ENCODE data around the gene PER3.
A peak's percentile ranks its signal among the peaks of the same experiment; 100 is the strongest.

PER3 gene

GRCh38 chr1:7783826-7784491, at the start of gene PER3:
PER3 (plus strand) TSS chr1:7784291; CDS start chr1:7784878, 587 bp downstream.
- DNase-seq: peak; percentile 71 to 100 (median 96)

- DNase-seq: no peak
Observed at GRCh38 chr1:7738044-7738443, 46.0 kb upstream of the PER3 start.

GRCh38 chr1:7743346-7743745, 40.7 kb upstream of the PER3 start:
- DNase-seq: no peak

- no peak for DNase-seq
Observed at GRCh38 chr1:7744882-7745281, 39.2 kb upstream of the PER3 start.

- DNase-seq: no peak
Observed at GRCh38 chr1:7745783-7746182, 38.3 kb upstream of the PER3 start.

- no peak for DNase-seq
Observed at GRCh38 chr1:7747605-7748004, 36.5 kb upstream of the PER3 start.

GRCh38 chr1:7749126-7749525, 35.0 kb upstream of the PER3 start:
- no peak for DNase-seq

- DNase-seq: no peak
Observed at GRCh38 chr1:7751174-7751573, 32.9 kb upstream of the PER3 start.

- peak in 10 of 14 donors; percentile 6 to 60 (median 38) for DNase-seq
Observed at GRCh38 chr1:7752512-7753417, 31.3 kb upstream of the PER3 start.

GRCh38 chr1:7753641-7754040, 30.4 kb upstream of the PER3 start:
- no peak for DNase-seq

GRCh38 chr1:7754234-7754633, 29.9 kb upstream of the PER3 start:
- DNase-seq: no peak

GRCh38 chr1:7755448-7755847, 28.6 kb upstream of the PER3 start:
- no peak for DNase-seq

- no peak for DNase-seq
Observed at GRCh38 chr1:7760245-7760644, 23.8 kb upstream of the PER3 start.

- DNase-seq: no peak
Observed at GRCh38 chr1:7761103-7761502, 23.0 kb upstream of the PER3 start.

GRCh38 chr1:7767176-7767575, 16.9 kb upstream of the PER3 start:
- no peak for DNase-seq

GRCh38 chr1:7768583-7768982, 15.5 kb upstream of the PER3 start:
- no peak for DNase-seq

- DNase-seq: no peak
Observed at GRCh38 chr1:7769673-7770412, 14.2 kb upstream of the PER3 start.

GRCh38 chr1:7770669-7770996, 13.5 kb upstream of the PER3 start:
- DNase-seq: no peak

- DNase-seq: peak in 13 of 14 donors; percentile 38 to 92 (median 82)
Observed at GRCh38 chr1:7770997-7771822, 12.9 kb upstream of the PER3 start, which contains the start of gene VAMP3. VAMP3 (plus strand) TSS chr1:7771296; CDS start chr1:7771384, 88 bp downstream.

GRCh38 chr1:7771823-7772299, 12.2 kb upstream of the PER3 start:
- no peak for DNase-seq

- no peak for DNase-seq
Observed at GRCh38 chr1:7777591-7777990, 6.5 kb upstream of the PER3 start.

- DNase-seq: no peak
Observed at GRCh38 chr1:7778133-7778628, 5.9 kb upstream of the PER3 start.
